LNCaP clone FGC (cell line): Measurements from ENCODE around the gene CRTC3.

Experiments
- DNase-seq: peaks from one replicate; pipeline ENCODE4 v3.0.0-alpha.2; 2011; ENCODE audit warnings: low read depth
- H3K4me3 ChIP-seq: 2 replicates; pipeline ENCODE4 v1.5.1; 2011; ENCODE audit warnings: mild to moderate bottlenecking, low read depth, low read length, control low read depth
- CTCF ChIP-seq: IDR thresholded peaks from 2 replicates; pipeline ENCODE4 v1.5.1; 2012; ENCODE audit warnings: mild to moderate bottlenecking; ENCODE audit not compliant: control insufficient read depth, insufficient read depth; ENCODE audit errors: extremely low read depth

CRTC3 gene

GRCh38 chr15:90691982-90692773 lies 162.5 kb downstream of the CRTC3 start:
- no peak for TF ChIP-seq CTCF
- H3K4me3 ChIP-seq: no peak overlapping the region
- no peak for DNase-seq
